H1 (cell line): Measurements from ENCODE around the gene DCTN1. TPM values are rescaled to one million over a fixed set of nuclear protein-coding genes. Genes with fewer than 3 reads are reported as not detected.

ENCODE experiments used
- CTCF ChIA-PET: fragments of 300-600 bp; sonication (Branson Sonifier 250); formaldehyde crosslinking; loops from one replicate; lab custom pipeline; 2021; ENCODE audit not compliant: partially characterized antibody; lab: Charles Lee
- POLR2A ChIA-PET: fragments of 300-600 bp; sonication (Branson Sonifier 250); formaldehyde crosslinking; loops from one replicate; lab custom pipeline; 2021; ENCODE audit warnings: inconsistent platforms; ENCODE audit not compliant: partially characterized antibody; lab: Charles Lee
- DNase-seq, 2 experiments: peaks; one replicate each; pipeline versions ENCODE4 v3.0.0 to v3.0.0-alpha.2; 2010 to 2022; ENCODE audit warnings: low spot score in 2 of 2, low read depth in 1 of 2, mixed read lengths in 1 of 2
- FAIRE-seq: peaks from 2 replicates; lab custom pipeline; 2011; peaks lifted over from hg19 to GRCh38; lab: Jason Lieb, UNC
- H2AFZ ChIP-seq: 2 replicates; pipeline ENCODE4 v1.8.1; 2012; ENCODE audit warnings: low read length, inconsistent platforms
- H2AK5ac ChIP-seq: 2 replicates; pipeline ENCODE4 v1.6.1; 2013; ENCODE audit warnings: low read depth, low read length
- H2BK120ac ChIP-seq: replicated peaks from 2 replicates; pipeline ENCODE3; 2013; ENCODE audit warnings: low read depth, low read length, inconsistent platforms
- H2BK12ac ChIP-seq: 2 replicates; pipeline ENCODE4 v1.6.1; 2013; ENCODE audit warnings: low read depth, low read length
- H2BK15ac ChIP-seq: 2 replicates; pipeline ENCODE4 v1.6.1; 2013; ENCODE audit warnings: low read length
- H2BK20ac ChIP-seq: 2 replicates; pipeline ENCODE4 v1.6.1; 2013; ENCODE audit warnings: low read length
- H2BK5ac ChIP-seq: 2 replicates; pipeline ENCODE4 v1.6.1; 2013; ENCODE audit warnings: low read depth, low read length
- H3K14ac ChIP-seq: 2 replicates; pipeline ENCODE4 v1.6.1; 2013; ENCODE audit warnings: inconsistent platforms; ENCODE audit not compliant: insufficient read length
- H3K18ac ChIP-seq: 2 replicates; pipeline ENCODE4 v1.6.1; 2013; ENCODE audit warnings: low read length; ENCODE audit errors: extremely low read depth
- H3K23ac ChIP-seq: 2 replicates; pipeline ENCODE4 v1.6.1; 2013; ENCODE audit warnings: inconsistent platforms; ENCODE audit not compliant: insufficient read length
- H3K23me2 ChIP-seq: 2 replicates; pipeline ENCODE4 v1.6.1; 2013; ENCODE audit warnings: low read depth, low read length
- H3K27ac ChIP-seq: 2 replicates; pipeline ENCODE4 v1.6.1; 2011; ENCODE audit warnings: low read depth, low read length, inconsistent platforms
- H3K27me3 ChIP-seq, 4 experiments: replicated peaks in 1 of 4; 1 replicate in 1 of 4; 2 replicates in 3 of 4; pipeline versions ENCODE4 v1.6.1 to v1.8.1; 2011 to 2013; ENCODE audit warnings: low read length in 3 of 4, mild to moderate bottlenecking in 3 of 4, inconsistent platforms in 2 of 4, mixed read lengths in 2 of 4, moderate library complexity in 1 of 4; ENCODE audit not compliant: control insufficient read depth in 3 of 4, insufficient read depth in 3 of 4; ENCODE audit errors: extremely low read depth in 1 of 4
- H3K36me3 ChIP-seq, 4 experiments: 2 replicates each; pipeline versions ENCODE4 v1.6.1 to v1.8.1; 2011 to 2013; ENCODE audit warnings: mild to moderate bottlenecking in 4 of 4, low read length in 3 of 4, moderate library complexity in 2 of 4, control low read depth in 1 of 4, inconsistent platforms in 1 of 4; ENCODE audit not compliant: insufficient read depth in 4 of 4, control insufficient read depth in 2 of 4
- H3K4ac ChIP-seq: replicated peaks from 2 replicates; pipeline ENCODE3; 2013; ENCODE audit warnings: low read length, low read depth, mixed read lengths, inconsistent platforms; ENCODE audit not compliant: insufficient read length
- H3K4me1 ChIP-seq, 4 experiments: replicated peaks in 1 of 4; 1 replicate in 1 of 4; 2 replicates in 3 of 4; pipeline versions ENCODE4 v1.6.1 to v1.8.1; 2011 to 2013; ENCODE audit warnings: low read length in 3 of 4, inconsistent platforms in 2 of 4, mixed read lengths in 1 of 4; ENCODE audit not compliant: insufficient read depth in 4 of 4, control insufficient read depth in 3 of 4
- H3K4me2 ChIP-seq, 2 experiments: 2 replicates each; pipeline versions ENCODE4 v1.6.1 to v1.8.1; 2011 to 2013; ENCODE audit warnings: low read depth in 2 of 2, low read length in 2 of 2, control low read depth in 1 of 2, inconsistent platforms in 1 of 2, mild to moderate bottlenecking in 1 of 2; ENCODE audit not compliant: insufficient read depth in 1 of 2
- H3K4me3 ChIP-seq, 4 experiments: fragments of 200-600, 300-600 bp in 1 of 4; sonication (generic), shearing (Covaris generic), sonication (Bioruptor Twin) in 1 of 4; 2 replicates each; pipeline versions ENCODE4 v1.5.1 to v1.8.1; 2011 to 2016; ENCODE audit warnings: low read length in 4 of 4, low read depth in 3 of 4, control low read depth in 2 of 4, inconsistent platforms in 2 of 4, mild to moderate bottlenecking in 2 of 4, mixed read lengths in 1 of 4, moderate library complexity in 1 of 4; ENCODE audit not compliant: insufficient read depth in 2 of 4; ENCODE audit errors: extremely low read depth in 1 of 4
- H3K56ac ChIP-seq: replicated peaks from 2 replicates; pipeline ENCODE3; 2013; ENCODE audit warnings: low read depth, mild to moderate bottlenecking, mixed read lengths, low read length, inconsistent platforms; ENCODE audit not compliant: insufficient read length
- H3K79me1 ChIP-seq: 2 replicates; pipeline ENCODE4 v1.6.1; 2013; ENCODE audit warnings: low read depth, low read length, control low read depth
- H3K79me2 ChIP-seq, 2 experiments: 2 replicates each; pipeline versions ENCODE4 v1.6.1 to v1.8.1; 2012 to 2013; ENCODE audit warnings: low read length in 2 of 2, mild to moderate bottlenecking in 2 of 2, inconsistent platforms in 1 of 2; ENCODE audit not compliant: insufficient read depth in 2 of 2, control insufficient read depth in 1 of 2
- H3K9ac ChIP-seq, 4 experiments: replicated peaks in 1 of 4; 1 replicate in 1 of 4; 2 replicates in 3 of 4; pipeline versions ENCODE4 v1.6.1 to v1.8.1; 2011 to 2013; ENCODE audit warnings: low read depth in 3 of 4, low read length in 3 of 4, control low read depth in 2 of 4, mild to moderate bottlenecking in 2 of 4, moderate library complexity in 2 of 4, inconsistent platforms in 1 of 4; ENCODE audit errors: extremely low read depth in 1 of 4
- H3K9me3 ChIP-seq, 2 experiments: 2 replicates each; pipeline versions ENCODE4 v1.6.1 to v1.8.1; 2012 to 2013; ENCODE audit warnings: mild to moderate bottlenecking in 2 of 2, moderate library complexity in 2 of 2, control low read depth in 1 of 2, inconsistent platforms in 1 of 2, low read depth in 1 of 2, low read length in 1 of 2, mixed read lengths in 1 of 2; ENCODE audit not compliant: insufficient read depth in 2 of 2
- H4K20me1 ChIP-seq, 2 experiments: replicated peaks in 1 of 2; 2 replicates each; pipeline versions ENCODE3 to v1.8.1; 2011 to 2013; ENCODE audit warnings: inconsistent platforms in 2 of 2, low read length in 2 of 2, mild to moderate bottlenecking in 1 of 2; ENCODE audit not compliant: insufficient read depth in 2 of 2, control insufficient read depth in 1 of 2
- H4K5ac ChIP-seq: 2 replicates; pipeline ENCODE4 v1.6.1; 2013; ENCODE audit warnings: low read length, low read depth, mixed read lengths, inconsistent platforms; ENCODE audit not compliant: insufficient read length
- H4K8ac ChIP-seq: 2 replicates; pipeline ENCODE4 v1.8.0; 2013; ENCODE audit warnings: mild to moderate bottlenecking, moderate library complexity, low read length, inconsistent platforms; ENCODE audit not compliant: insufficient read depth; ENCODE audit errors: extremely low read depth
- H4K91ac ChIP-seq: replicated peaks from 2 replicates; pipeline ENCODE3; 2013; ENCODE audit warnings: low read length, mixed read lengths, inconsistent platforms; ENCODE audit not compliant: insufficient read length
- ATF3 ChIP-seq: IDR thresholded peaks from 2 replicates; pipeline ENCODE4 v1.6.1; 2011; ENCODE audit warnings: low read depth, mild to moderate bottlenecking, low read length; ENCODE audit not compliant: insufficient read depth
- BACH1 ChIP-seq: IDR thresholded peaks from 2 replicates; pipeline ENCODE4 v1.6.1; 2012; ENCODE audit warnings: low read length, improper control_type of control experiment
- BRCA1 ChIP-seq: IDR thresholded peaks from 2 replicates; pipeline ENCODE4 v1.6.1; 2012; ENCODE audit warnings: low read depth, low read length, improper control_type of control experiment
- CBX5 ChIP-seq: fragments of 300-800, 300-1000 bp; sonication (generic); IDR thresholded peaks from 2 replicates; pipeline ENCODE4 v1.7.1; 2016; ENCODE audit warnings: antibody characterized with exemption, low read length, low read depth
- CBX8 ChIP-seq: fragments of 300-800, 300-1000 bp; sonication (generic); IDR thresholded peaks from 2 replicates; pipeline ENCODE4 v1.7.1; 2016; ENCODE audit warnings: low read depth, low read length, borderline replicate concordance
- CREB1 ChIP-seq: IDR thresholded peaks from 2 replicates; pipeline ENCODE4 v1.6.1; 2012; ENCODE audit warnings: inconsistent platforms
- KDM1A ChIP-seq: fragments of 200-600, 300-600 bp; sonication (generic); IDR thresholded peaks from 2 replicates; pipeline ENCODE4 v1.7.1; 2016; ENCODE audit warnings: mild to moderate bottlenecking, low read length, borderline replicate concordance
- PHF8 ChIP-seq: fragments of 200-600 bp; sonication (generic); conservative IDR thresholded peaks from 2 replicates; pipeline ENCODE4 v1.7.1; 2012; ENCODE audit warnings: low read depth, mild to moderate bottlenecking, inconsistent platforms, low read length, moderate library complexity
- RAD21 ChIP-seq, 2 experiments: IDR thresholded peaks in 1 of 2; conservative IDR thresholded peaks in 1 of 2; 2 replicates each; pipeline ENCODE4 v1.6.1; 2011; ENCODE audit warnings: low read depth in 2 of 2, low read length in 2 of 2, improper control_type of control experiment in 1 of 2, inconsistent platforms in 1 of 2, mild to moderate bottlenecking in 1 of 2, moderate library complexity in 1 of 2
- SIN3A ChIP-seq, 2 experiments: IDR thresholded peaks in 1 of 2; conservative IDR thresholded peaks in 1 of 2; 2 replicates each; pipeline ENCODE4 v1.6.1; 2011 to 2012; ENCODE audit warnings: low read length in 2 of 2, improper control_type of control experiment in 1 of 2, low read depth in 1 of 2, mild to moderate bottlenecking in 1 of 2
- TCF12 ChIP-seq: IDR thresholded peaks from 2 replicates; pipeline ENCODE4 v1.6.1; 2011; ENCODE audit warnings: low read depth, mild to moderate bottlenecking, low read length
- WGBS, 2 experiments: shearing (Covaris generic) in 1 of 2; methylation state at CpG; one replicate each; pipeline versions ENCODE4 v1.1.6 to v1.1.7; 2013 to 2015; ENCODE audit warnings: low lambda C conversion rate in 2 of 2, mixed read lengths in 2 of 2, inconsistent platforms in 1 of 2, low coverage in 1 of 2, missing lambda C conversion rate in 1 of 2; ENCODE audit not compliant: insufficient replicate concordance in 2 of 2, insufficient coverage in 1 of 2, insufficient read length in 1 of 2; ENCODE audit errors: extremely low coverage in 1 of 2, missing lambda C conversion rate in 1 of 2; 5-methylcytosine and 5-hydroxymethylcytosine counted together
- polyA plus RNA-seq, 7 experiments: library from polyadenylated mRNA; depleted of rRNA in 3 of 7; stranded (reverse) in 5 of 7; unstranded in 2 of 7; fragments of >200 nt in 5 of 7; fragments of 200-250 nt in 2 of 7; gene quantifications; 1 replicate in 5 of 7; 2 replicates in 1 of 7; 4 replicates in 1 of 7; pipeline versions ENCODE4 v1.2.1 to v1.2.3, GENCODE V29; 2011 to 2013; ENCODE audit warnings: missing spikeins in 2 of 7, mixed read lengths in 2 of 7
- total RNA-seq: library from RNA; stranded (reverse); fragmentation: NEBNext Ultra II Directional; extraction: Animal tissue kit (Norgen Biotek cat#: 25700); gene quantifications from 2 replicates; pipeline ENCODE4 v1.2.1, GENCODE V29; 2021
- TF ChIP-seq, protein P1 (sequence below): IDR thresholded peaks from 2 replicates; pipeline ENCODE4 v1.6.1; 2011; ENCODE audit warnings: low read length, improper control_type of control experiment

The DCTN1 gene
- total and polyA plus RNA-seq, 2 of the 8 experiments (the other 6 are each of a cell fraction or from before 2014, with no cell fraction given): 105 to 162 TPM

- no peak overlapping the region for H3K14ac ChIP-seq
- POLR2A ChIA-PET: interaction anchor here (2.2 kb wide), 1 partner anchor 10 kb away, joined by 14 read pairs; no protein-coding TSS in a partner anchor
- H4K91ac ChIP-seq: no peak overlapping the region
- H3K9me3 ChIP-seq: no peaks in the 10 kb centered on the region
- H2AK5ac ChIP-seq: no peak overlapping the region
- no peak overlapping the region for H2BK5ac ChIP-seq
- no peak for DNase-seq
- H4K5ac ChIP-seq: no peak overlapping the region
- H3K4me1 ChIP-seq: peaks cover 0 to 9% (median 7%) of the 10 kb centered on the region in 4 experiments; a peak in 6 of 7 replicates
- no peak for FAIRE-seq
- no peak overlapping the region for H3K4ac ChIP-seq
- H2BK120ac ChIP-seq: no peak overlapping the region
- no peak overlapping the region; a peak in 1 of 4 replicates for H3K4me2 ChIP-seq
- peaks cover 0 to 17% (median 7%) of the 10 kb centered on the region in 4 experiments; a peak in 6 of 8 replicates for H3K36me3 ChIP-seq
- peaks cover 12 to 21% of the 10 kb centered on the region in 2 experiments for H4K20me1 ChIP-seq
- WGBS, 2 experiments: 87% methylated on average over 3 of the region's 3 CpGs; no CpG with 5 or more reads in 1 of the 2 experiments
- H3K27me3 ChIP-seq: no peaks in the 10 kb centered on the region
- H3K23ac ChIP-seq: no peak overlapping the region
- H3K9ac ChIP-seq: no peak overlapping the region
- no peak overlapping the region for H3K4me3 ChIP-seq
- no peak overlapping the region for H2BK15ac ChIP-seq
- CTCF ChIA-PET: interaction anchor here (0.6 to 1.9 kb wide), 9 partner anchors 10 to 1640 kb away, joined by 3 to 13 read pairs (median 3); no protein-coding TSS in a partner anchor
- peaks cover 30% of the 10 kb centered on the region for H3K79me1 ChIP-seq
- H3K18ac ChIP-seq: no peak overlapping the region
- no peak overlapping the region for H4K8ac ChIP-seq
- no peak overlapping the region for H2BK20ac ChIP-seq
- peaks cover 4 to 65% of the 10 kb centered on the region in 2 experiments for H3K79me2 ChIP-seq
- H3K56ac ChIP-seq: no peak overlapping the region
- H3K23me2 ChIP-seq: no peaks in the 10 kb centered on the region
- no peak overlapping the region for H2AFZ ChIP-seq
- no peak overlapping the region for H3K27ac ChIP-seq
- no peak overlapping the region for H2BK12ac ChIP-seq
- TF ChIP-seq CBX5: no peak
- no peak for TF ChIP-seq ATF3
- TF ChIP-seq SIN3A (conservative IDR thresholded peaks at IDR 0.05 in 1 of 2, IDR thresholded peaks at IDR 0.05 in 1 of 2; ENCODE audit: low read depth in 1 of 2, low read length in 2 of 2): no peak
- no peak for TF ChIP-seq CREB1
- no peak for TF ChIP-seq BACH1
- TF ChIP-seq CBX8: no peak
- no peak for TF ChIP-seq TCF12
- no peak for TF ChIP-seq RAD21 (IDR thresholded peaks at IDR 0.05 in 1 of 2, conservative IDR thresholded peaks at IDR 0.05 in 1 of 2; ENCODE audit: low read depth in 2 of 2, low read length in 2 of 2)
- no peak for TF ChIP-seq KDM1A
- TF ChIP-seq PHF8: no peak
- TF ChIP-seq BRCA1: no peak
- TF ChIP-seq, protein P1, sequence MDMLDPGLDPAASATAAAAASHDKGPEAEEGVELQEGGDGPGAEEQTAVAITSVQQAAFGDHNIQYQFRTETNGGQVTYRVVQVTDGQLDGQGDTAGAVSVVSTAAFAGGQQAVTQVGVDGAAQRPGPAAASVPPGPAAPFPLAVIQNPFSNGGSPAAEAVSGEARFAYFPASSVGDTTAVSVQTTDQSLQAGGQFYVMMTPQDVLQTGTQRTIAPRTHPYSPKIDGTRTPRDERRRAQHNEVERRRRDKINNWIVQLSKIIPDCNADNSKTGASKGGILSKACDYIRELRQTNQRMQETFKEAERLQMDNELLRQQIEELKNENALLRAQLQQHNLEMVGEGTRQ: no peak
Measured at GRCh38 chr2:74381751-74382150, 1.6 kb upstream of the DCTN1 start.
